ENCODE results near the gene PTPRN. TPM values are rescaled to one million over a fixed set of nuclear protein-coding genes. Genes with fewer than 3 reads are reported as not detected.

PTPRN gene
- total RNA-seq, 2 donors from 2014 or later = 0.44 to 1.1 TPM

DNA sequence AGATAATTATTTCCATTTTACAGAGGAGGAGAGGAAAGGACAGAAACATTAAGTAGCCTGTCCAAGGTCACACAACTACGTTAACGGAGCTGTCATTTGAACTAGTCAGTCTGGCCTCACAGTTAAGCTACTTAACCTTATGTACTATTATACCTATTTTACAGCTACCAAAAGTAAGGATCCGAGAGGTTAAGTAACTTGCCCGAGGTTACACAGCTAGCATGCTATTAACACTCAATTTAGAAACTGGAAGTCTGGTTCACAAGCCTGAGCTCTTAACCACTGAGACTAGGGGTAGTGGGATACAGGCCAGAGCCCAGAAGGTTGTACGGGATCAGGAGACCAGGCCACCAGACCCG lies 64.4 kb downstream of the PTPRN start:
- no peaks in the 10 kb centered on the region for H3K9me3 Mint-ChIP-seq
- Histone ChIP-seq H3K27ac (ENCODE audit: low read depth, low read length) (no peak overlapping the region), H3K27me3 (ENCODE audit: control insufficient read depth, insufficient read depth, low read length, poor library complexity, severe bottlenecking) (no peaks in the 10 kb centered on the region), H3K9me3 (ENCODE audit: control insufficient read depth, low read length) (no peaks in the 10 kb centered on the region), H3K9ac (ENCODE audit: extremely low read depth, low read length, poor library complexity, severe bottlenecking) (peak overlapping the region; percentile 97), H3K4me1 (ENCODE audit: control insufficient read depth, insufficient read depth, low read length) (peaks cover 15% of the 10 kb centered on the region), H3K4me3 (ENCODE audit: low read length) (peak overlapping the region; percentile 92), H3K36me3 (ENCODE audit: control insufficient read depth, insufficient read depth, low read length) (peaks cover 14% of the 10 kb centered on the region)
- no peak for DNase-seq
- H3K36me3 Mint-ChIP-seq (ENCODE audit: low read depth) = peaks cover 5% of the 10 kb centered on the region
- 52 to 56% methylated on average over 5 to 6 of the region's 6 CpGs for whole genome bisulfite sequencing, 2 experiments (ENCODE audit: insufficient coverage in 1 of 2, insufficient read length in 1 of 2)
- no peaks in the 10 kb centered on the region for H3K27me3 Mint-ChIP-seq (ENCODE audit: insufficient read depth)
- peaks cover 21% of the 10 kb centered on the region for H3K4me1 Mint-ChIP-seq
- peak overlapping the region; percentile 96 for H3K27ac Mint-ChIP-seq
- TF ChIP-seq, protein P1, sequence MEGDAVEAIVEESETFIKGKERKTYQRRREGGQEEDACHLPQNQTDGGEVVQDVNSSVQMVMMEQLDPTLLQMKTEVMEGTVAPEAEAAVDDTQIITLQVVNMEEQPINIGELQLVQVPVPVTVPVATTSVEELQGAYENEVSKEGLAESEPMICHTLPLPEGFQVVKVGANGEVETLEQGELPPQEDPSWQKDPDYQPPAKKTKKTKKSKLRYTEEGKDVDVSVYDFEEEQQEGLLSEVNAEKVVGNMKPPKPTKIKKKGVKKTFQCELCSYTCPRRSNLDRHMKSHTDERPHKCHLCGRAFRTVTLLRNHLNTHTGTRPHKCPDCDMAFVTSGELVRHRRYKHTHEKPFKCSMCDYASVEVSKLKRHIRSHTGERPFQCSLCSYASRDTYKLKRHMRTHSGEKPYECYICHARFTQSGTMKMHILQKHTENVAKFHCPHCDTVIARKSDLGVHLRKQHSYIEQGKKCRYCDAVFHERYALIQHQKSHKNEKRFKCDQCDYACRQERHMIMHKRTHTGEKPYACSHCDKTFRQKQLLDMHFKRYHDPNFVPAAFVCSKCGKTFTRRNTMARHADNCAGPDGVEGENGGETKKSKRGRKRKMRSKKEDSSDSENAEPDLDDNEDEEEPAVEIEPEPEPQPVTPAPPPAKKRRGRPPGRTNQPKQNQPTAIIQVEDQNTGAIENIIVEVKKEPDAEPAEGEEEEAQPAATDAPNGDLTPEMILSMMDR (conservative IDR thresholded peaks at IDR 0.05) = no peak
- H3K4me3 Mint-ChIP-seq = peak overlapping the region; percentile 86

DNA sequence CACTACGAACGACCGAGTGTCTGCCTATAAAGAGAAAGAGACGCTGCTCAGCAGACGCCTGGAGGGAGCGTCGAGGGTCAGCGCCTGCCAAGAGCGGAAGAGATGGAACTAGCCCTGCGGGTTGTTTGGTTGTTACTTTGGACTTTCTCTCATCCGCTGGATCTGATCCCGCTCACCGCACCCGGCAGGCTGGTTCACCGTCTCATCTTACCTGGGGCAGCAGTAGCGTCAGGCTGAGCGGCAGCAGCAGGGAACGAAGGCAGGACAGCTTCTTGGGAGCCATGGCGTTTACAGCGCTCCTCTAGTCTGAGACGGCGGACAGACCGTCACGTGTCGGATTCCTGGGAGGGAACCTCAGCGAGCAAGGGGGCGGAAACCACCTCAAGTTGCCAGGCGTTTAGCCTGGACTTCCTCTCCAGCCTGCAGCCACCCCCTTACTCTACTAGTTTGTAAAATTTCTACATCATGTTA lies 65.9 kb downstream of the PTPRN start:
- Histone ChIP-seq H3K9ac (ENCODE audit: extremely low read depth, low read length, poor library complexity, severe bottlenecking) (no peak overlapping the region), H3K36me3 (ENCODE audit: control insufficient read depth, insufficient read depth, low read length) (peaks cover 14% of the 10 kb centered on the region), H3K27ac (ENCODE audit: low read depth, low read length) (no peak overlapping the region), H3K4me3 (ENCODE audit: low read length) (no peak overlapping the region), H3K27me3 (ENCODE audit: control insufficient read depth, insufficient read depth, low read length, poor library complexity, severe bottlenecking) (no peaks in the 10 kb centered on the region), H3K4me1 (ENCODE audit: control insufficient read depth, insufficient read depth, low read length) (peaks cover 3% of the 10 kb centered on the region), H3K9me3 (ENCODE audit: control insufficient read depth, low read length) (no peaks in the 10 kb centered on the region)
- H3K27me3 Mint-ChIP-seq (ENCODE audit: insufficient read depth) = no peaks in the 10 kb centered on the region
- no peak for DNase-seq
- H3K4me1 Mint-ChIP-seq = peaks cover 7% of the 10 kb centered on the region
- WGBS, 2 experiments (ENCODE audit: insufficient coverage in 1 of 2, insufficient read length in 1 of 2) = 95 to 98% methylated on average over 27 to 28 of the region's 28 CpGs
- H3K27ac Mint-ChIP-seq = no peak overlapping the region
- H3K4me3 Mint-ChIP-seq = no peak overlapping the region
- H3K36me3 Mint-ChIP-seq (ENCODE audit: low read depth) = peaks cover 5% of the 10 kb centered on the region
- TF ChIP-seq, protein P1 (conservative IDR thresholded peaks at IDR 0.05) = no peak
- H3K9me3 Mint-ChIP-seq = no peaks in the 10 kb centered on the region

Small RNA genes within 50 kb of the gene (microRNA-seq; reads per million reads assigned to microRNA genes)
- gene MIR153-1 (ENCODE audit: borderline microRNAs expressed) = not detected

Other genes with a start within 250 kb of the PTPRN start
- gene IHH, start 248.5 kb downstream of the PTPRN start, total RNA-seq = 10 to 100 TPM in 1 of 2 donors, 1 to 10 TPM in 1; 2.1 to 10.3 TPM
- 10 to 100 TPM; 16.2 to 27.4 TPM for gene NHEJ1, start 148.6 kb downstream of the PTPRN start, total RNA-seq
- 1 to 10 TPM in 1 of 2 donors, under 1 TPM in 1; 0.46 to 1.9 TPM for gene SLC23A3, start 139.4 kb downstream of the PTPRN start, total RNA-seq
- gene CNPPD1, start 132.5 kb downstream of the PTPRN start, total RNA-seq = 10 to 100 TPM; 27.7 to 33.2 TPM
- gene RETREG2, start 131.1 kb downstream of the PTPRN start, total RNA-seq = 10 to 100 TPM; 67.0 to 73.4 TPM
- gene ZFAND2B, start 102.6 kb downstream of the PTPRN start, total RNA-seq = 10 to 100 TPM; 21.7 to 22.5 TPM
- gene ABCB6, start 90.4 kb downstream of the PTPRN start, total RNA-seq = 10 to 100 TPM; 39.1 to 76.0 TPM
- gene ATG9A, start 79.8 kb downstream of the PTPRN start, total RNA-seq = 10 to 100 TPM; 45.4 to 45.7 TPM
- 10 to 100 TPM; 50.9 to 56.3 TPM for gene ANKZF1, start 79.6 kb downstream of the PTPRN start, total RNA-seq
- 10 to 100 TPM in 1 of 2 donors, 1 to 10 TPM in 1; 9.7 to 13.8 TPM for gene GLB1L, start 64.0 kb downstream of the PTPRN start, total RNA-seq
- gene STK16, start 63.9 kb downstream of the PTPRN start, total RNA-seq = 10 to 100 TPM; 27.3 to 37.7 TPM
- gene TUBA4B, start 56.2 kb downstream of the PTPRN start, total RNA-seq = not detected
- gene TUBA4A, start 55.5 kb downstream of the PTPRN start, total RNA-seq = 1 to 10 TPM; 4.0 to 9.5 TPM
- gene DNAJB2, start 30.0 kb downstream of the PTPRN start, total RNA-seq = 10 to 100 TPM; 61.9 to 80.9 TPM
- gene RESP18, start 23.3 kb upstream of the PTPRN start, total RNA-seq = not detected
- 10 to 100 TPM; 54.6 to 76.1 TPM for gene DNPEP, start 78.5 kb upstream of the PTPRN start, total RNA-seq
- gene DES, start 109.0 kb upstream of the PTPRN start, total RNA-seq = 1 to 10 TPM; 1.1 to 3.5 TPM
- gene SPEG, start 125.4 kb upstream of the PTPRN start, total RNA-seq = 10 to 100 TPM; 23.1 to 29.8 TPM
- 10 to 100 TPM; 36.9 to 38.2 TPM for gene GMPPA, start 189.5 kb upstream of the PTPRN start, total RNA-seq
- under 1 TPM; 0.29 to 1.00 TPM for gene ASIC4, start 205.1 kb upstream of the PTPRN start, total RNA-seq
- gene CHPF, start 234.4 kb upstream of the PTPRN start, total RNA-seq = 10 to 100 TPM; 51.2 to 54.0 TPM
- 1 to 10 TPM; 2.6 to 3.9 TPM for gene TMEM198, start 234.6 kb upstream of the PTPRN start, total RNA-seq

Data from endodermal cell (in vitro differentiated cells).